Measurements from ENCODE around the gene DNAJC4. TPM values are rescaled to one million over a fixed set of nuclear protein-coding genes. Genes with fewer than 3 reads are reported as not detected.

Gene DNAJC4
- total and polyA plus RNA-seq, 2 donors from 2014 or later = 31.1 to 102 TPM

DNA sequence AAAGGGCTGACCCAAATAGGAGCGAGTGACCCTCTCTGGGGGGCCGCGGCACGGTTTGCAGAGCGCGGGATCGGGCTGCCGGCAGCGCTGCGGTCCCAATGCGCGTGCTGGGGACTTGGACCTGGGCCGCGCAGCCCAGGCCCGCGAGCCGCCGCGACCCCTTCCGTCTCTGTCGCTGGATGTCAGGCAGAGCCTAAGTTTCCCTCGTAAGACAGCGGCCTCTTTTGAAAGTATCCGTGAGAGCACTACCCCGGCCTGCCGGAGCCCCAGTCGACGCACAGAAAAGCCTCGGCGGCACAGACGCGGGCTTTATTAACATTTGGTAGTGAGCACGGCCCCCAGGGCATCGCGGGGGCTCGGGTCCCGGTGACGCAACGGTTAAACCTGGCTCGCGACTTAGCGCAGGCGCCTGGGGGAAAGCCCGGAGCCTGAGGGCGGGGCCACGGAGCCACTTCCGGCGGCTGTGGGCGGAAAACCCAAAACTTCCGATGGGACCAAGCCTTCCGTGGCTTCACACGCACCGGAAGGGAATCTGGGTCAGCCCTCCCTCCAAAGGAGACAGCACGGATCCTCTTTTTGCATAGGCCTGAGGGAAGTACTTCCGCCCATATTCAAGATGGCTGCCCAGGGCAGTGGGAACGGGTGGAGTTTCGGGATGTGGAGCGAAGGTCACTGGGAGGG lies 39.3 kb downstream of the DNAJC4 start:
- peaks cover 0 to 4% (median 0%) of the 10 kb centered on the region in 3 donors for H3K36me3 ChIP-seq (ENCODE audit: control insufficient read depth in 2 of 3, insufficient read depth in 3 of 3, low read length in 3 of 3)
- H3K27ac ChIP-seq (ENCODE audit: low read depth in 2 of 2, low read length in 2 of 2) = peak overlapping the region; percentile 94 to 99
- H3K9ac ChIP-seq (ENCODE audit: low read length in 3 of 3) = peak overlapping the region; percentile 62 to 97 (median 90)
- H3K4me3 ChIP-seq (ENCODE audit: low read length in 3 of 3) = peak overlapping the region; percentile 80 to 100 (median 94)
- H3K4me1 ChIP-seq (ENCODE audit: control insufficient read depth in 2 of 3, insufficient read depth in 2 of 3, low read depth in 1 of 3, low read length in 3 of 3) = peaks cover 0 to 18% (median 9%) of the 10 kb centered on the region in 3 donors
- H3K27me3 ChIP-seq (ENCODE audit: control insufficient read depth, insufficient read depth, low read length) = no peaks in the 10 kb centered on the region
- FAIRE-seq = peak; percentile 93
- H3K9me3 ChIP-seq (ENCODE audit: control insufficient read depth in 2 of 3, insufficient read depth in 1 of 3, low read length in 3 of 3) = no peaks in the 10 kb centered on the region
- intact Hi-C loops (cut with DNase I) = no loop called here
- DNase-seq = peak; percentile 99 to 100 (median 99)
- TF ChIP-seq, protein P1, sequence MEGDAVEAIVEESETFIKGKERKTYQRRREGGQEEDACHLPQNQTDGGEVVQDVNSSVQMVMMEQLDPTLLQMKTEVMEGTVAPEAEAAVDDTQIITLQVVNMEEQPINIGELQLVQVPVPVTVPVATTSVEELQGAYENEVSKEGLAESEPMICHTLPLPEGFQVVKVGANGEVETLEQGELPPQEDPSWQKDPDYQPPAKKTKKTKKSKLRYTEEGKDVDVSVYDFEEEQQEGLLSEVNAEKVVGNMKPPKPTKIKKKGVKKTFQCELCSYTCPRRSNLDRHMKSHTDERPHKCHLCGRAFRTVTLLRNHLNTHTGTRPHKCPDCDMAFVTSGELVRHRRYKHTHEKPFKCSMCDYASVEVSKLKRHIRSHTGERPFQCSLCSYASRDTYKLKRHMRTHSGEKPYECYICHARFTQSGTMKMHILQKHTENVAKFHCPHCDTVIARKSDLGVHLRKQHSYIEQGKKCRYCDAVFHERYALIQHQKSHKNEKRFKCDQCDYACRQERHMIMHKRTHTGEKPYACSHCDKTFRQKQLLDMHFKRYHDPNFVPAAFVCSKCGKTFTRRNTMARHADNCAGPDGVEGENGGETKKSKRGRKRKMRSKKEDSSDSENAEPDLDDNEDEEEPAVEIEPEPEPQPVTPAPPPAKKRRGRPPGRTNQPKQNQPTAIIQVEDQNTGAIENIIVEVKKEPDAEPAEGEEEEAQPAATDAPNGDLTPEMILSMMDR (IDR thresholded peaks at IDR 0.05; ENCODE audit: borderline replicate concordance, extremely low read depth, insufficient read depth) = no peak

- no peak overlapping the region for H3K9ac ChIP-seq (ENCODE audit: low read length in 3 of 3)
Measured at GRCh38 chr11:64275031-64275800, 44.9 kb downstream of the DNAJC4 start.

GRCh38 chr11:64275841-64276240 lies 45.5 kb downstream of the DNAJC4 start:
- H3K9me3 ChIP-seq (ENCODE audit: control insufficient read depth in 2 of 3, insufficient read depth in 1 of 3, low read length in 3 of 3) = no peaks in the 10 kb centered on the region
- FAIRE-seq (no peak), DNase-seq (no peak)
- TF ChIP-seq, protein P1 (IDR thresholded peaks at IDR 0.05; ENCODE audit: borderline replicate concordance, extremely low read depth, insufficient read depth) = no peak
- no peak overlapping the region for H3K27ac ChIP-seq (ENCODE audit: low read depth in 2 of 2, low read length in 2 of 2)
- no peak overlapping the region for H3K9ac ChIP-seq (ENCODE audit: low read length in 3 of 3)
- H3K36me3 ChIP-seq (ENCODE audit: control insufficient read depth in 2 of 3, insufficient read depth in 3 of 3, low read length in 3 of 3) = peaks cover 0 to 4% (median 2%) of the 10 kb centered on the region in 3 donors
- no peak overlapping the region for H3K4me3 ChIP-seq (ENCODE audit: low read length in 3 of 3)
- intact Hi-C loops (cut with DNase I) = no loop called here
- H3K4me1 ChIP-seq (ENCODE audit: control insufficient read depth in 2 of 3, insufficient read depth in 2 of 3, low read depth in 1 of 3, low read length in 3 of 3) = peaks cover 0 to 4% (median 0%) of the 10 kb centered on the region in 3 donors
- H3K27me3 ChIP-seq (ENCODE audit: control insufficient read depth, insufficient read depth, low read length) = no peaks in the 10 kb centered on the region

More at GRCh38 chr11:64275031-64275800, 44.9 kb downstream of the DNAJC4 start:
- DNase-seq (no peak), FAIRE-seq (no peak)
- Histone ChIP-seq H3K4me3 (ENCODE audit: low read length in 3 of 3) (no peak overlapping the region), H3K9me3 (ENCODE audit: control insufficient read depth in 2 of 3, insufficient read depth in 1 of 3, low read length in 3 of 3) (no peaks in the 10 kb centered on the region), H3K4me1 (ENCODE audit: control insufficient read depth in 2 of 3, insufficient read depth in 2 of 3, low read depth in 1 of 3, low read length in 3 of 3) (peaks cover 0 to 4% (median 0%) of the 10 kb centered on the region in 3 donors), H3K27me3 (ENCODE audit: control insufficient read depth, insufficient read depth, low read length) (no peaks in the 10 kb centered on the region), H3K27ac (ENCODE audit: low read depth in 2 of 2, low read length in 2 of 2) (no peak overlapping the region), H3K36me3 (ENCODE audit: control insufficient read depth in 2 of 3, insufficient read depth in 3 of 3, low read length in 3 of 3) (peaks cover 0 to 4% (median 2%) of the 10 kb centered on the region in 3 donors)
- intact Hi-C loops (cut with DNase I) = no loop called here
- TF ChIP-seq, protein P1 (IDR thresholded peaks at IDR 0.05; ENCODE audit: borderline replicate concordance, extremely low read depth, insufficient read depth) = no peak
